Natural killer cell (primary cell): Measurements from ENCODE around the gene CPSF4L. TPM values are rescaled to one million over a fixed set of nuclear protein-coding genes. Genes with fewer than 3 reads are reported as not detected.

Experiments
- ATAC-seq, 3 donors: fragments of 150-1000 bp in 2 of 3; fragments of 200-7000 bp in 1 of 3; cut with Tn5 transposase; 1 replicate in 1 of 3; 2 replicates in 2 of 3; pipeline ENCODE4 v1.10.0; 2021; ENCODE audit warnings: mild to moderate bottlenecking in 2 of 3, moderate library complexity in 2 of 3
- DNase-seq, 2 donors: peaks; one replicate each; pipeline versions ENCODE4 v3.0.0 to v3.0.0-alpha.2; 2013 to 2021; ENCODE audit warnings: mixed read lengths in 1 of 2
- H3K27ac ChIP-seq: one replicate; pipeline ENCODE4 v1.5.1; 2013; ENCODE audit warnings: mild to moderate bottlenecking, low read length
- H3K27me3 ChIP-seq: one replicate; pipeline ENCODE4 v1.6.1; 2013; ENCODE audit warnings: low read length; ENCODE audit not compliant: control insufficient read depth, insufficient read depth
- H3K36me3 ChIP-seq: one replicate; pipeline ENCODE4 v1.6.1; 2013; ENCODE audit warnings: low read length; ENCODE audit not compliant: control insufficient read depth, insufficient read depth
- H3K4me1 ChIP-seq: one replicate; pipeline ENCODE4 v1.6.1; 2013; ENCODE audit warnings: low read length; ENCODE audit not compliant: control insufficient read depth, insufficient read depth
- H3K4me3 ChIP-seq: one replicate; pipeline ENCODE4 v1.5.1; 2013; ENCODE audit warnings: low read length
- H3K9me3 ChIP-seq: one replicate; pipeline ENCODE4 v1.6.1; 2013; ENCODE audit warnings: low read length; ENCODE audit not compliant: control insufficient read depth, insufficient read depth
- H3K27ac Mint-ChIP-seq, 2 donors: one replicate each; pipeline ENCODE4 v1.8.0; 2022; ENCODE audit warnings: mild to moderate bottlenecking in 2 of 2, mixed read lengths in 2 of 2, moderate library complexity in 1 of 2
- H3K27me3 Mint-ChIP-seq, 2 donors: one replicate each; pipeline ENCODE4 v1.8.0; 2022; ENCODE audit warnings: low read depth in 2 of 2, mixed read lengths in 2 of 2
- H3K36me3 Mint-ChIP-seq: one replicate; pipeline ENCODE4 v1.8.0; 2022; ENCODE audit warnings: mixed read lengths
- H3K4me1 Mint-ChIP-seq, 2 donors: one replicate each; pipeline ENCODE4 v1.8.0; 2022; ENCODE audit warnings: mixed read lengths in 2 of 2
- H3K4me3 Mint-ChIP-seq: one replicate; pipeline ENCODE4 v1.8.0; 2022; ENCODE audit warnings: mild to moderate bottlenecking, moderate library complexity, mixed read lengths
- H3K9me3 Mint-ChIP-seq, 2 donors: one replicate each; pipeline ENCODE4 v1.8.0; 2022; ENCODE audit warnings: mixed read lengths in 2 of 2
- CTCF ChIP-seq: fragments of 200-600 bp; IDR thresholded peaks from one replicate; pipeline ENCODE4 v1.8.0; 2022; ENCODE audit warnings: antibody characterized with exemption
- WGBS: methylation state at CpG from one replicate; pipeline ENCODE4 v1.1.7; 2013; ENCODE audit warnings: missing lambda C conversion rate; ENCODE audit not compliant: insufficient coverage; 5-methylcytosine and 5-hydroxymethylcytosine counted together
- intact Hi-C: fragments of 100-400 bp; cut with micrococcal nuclease; formaldehyde crosslinking; loops from one replicate; pipeline ENCODE4 v1.14.2; 2022
- total RNA-seq, 4 donors: library from RNA; stranded (reverse); fragments of 120-200 nt in 1 of 4; gene quantifications; one replicate each; pipeline versions ENCODE4 v1.2.3 to v1.2.4, GENCODE V29; 2013 to 2022

The CPSF4L gene
- total RNA-seq, 3 donors from 2014 or later (not counting 1 experiment from before 2014, with no cell fraction given): not detected

GRCh38 chr17:73255671-73256181 is 6.0 kb downstream of the CPSF4L start:
- Histone ChIP-seq H3K9me3 (no peaks in the 10 kb centered on the region), H3K4me3 (no peak overlapping the region), H3K27ac (no peak overlapping the region), H3K27me3 (no peaks in the 10 kb centered on the region), H3K4me1 (no peaks in the 10 kb centered on the region), H3K36me3 (no peaks in the 10 kb centered on the region)
- intact Hi-C loops: loop anchor here (1.0 kb wide), 1 partner anchor 115 kb away; no protein-coding TSS in a partner anchor
- Mint-ChIP-seq H3K27ac (no peak overlapping the region), H3K4me1 (peaks cover 0 to 5% of the 10 kb centered on the region in 2 donors), H3K9me3 (no peaks in the 10 kb centered on the region), H3K27me3 (peaks cover 0 to 3% of the 10 kb centered on the region in 2 donors), H3K4me3 (no peak overlapping the region), H3K36me3 (no peaks in the 10 kb centered on the region)
- peak; percentile 54 to 76 for DNase-seq
- WGBS: 11% methylated on average over 8 of the region's 8 CpGs
- ATAC-seq: peak; percentile 65 to 77 (median 67)
- peak; percentile 99 for TF ChIP-seq CTCF

GRCh38 chr17:73251871-73252270 is 9.8 kb downstream of the CPSF4L start:
- H3K36me3 Mint-ChIP-seq: no peaks in the 10 kb centered on the region

GRCh38 chr17:73250851-73251640 is 10.6 kb downstream of the CPSF4L start:
- H3K36me3 ChIP-seq: no peaks in the 10 kb centered on the region
- intact Hi-C loops: no loop called here
- H3K4me1 ChIP-seq: no peaks in the 10 kb centered on the region
- 91% methylated on average over 10 of the region's 10 CpGs for WGBS
- no peak for TF ChIP-seq CTCF
- no peaks in the 10 kb centered on the region for H3K9me3 ChIP-seq
- no peak for ATAC-seq
- no peak overlapping the region for H3K27ac ChIP-seq
- no peaks in the 10 kb centered on the region for H3K9me3 Mint-ChIP-seq
- H3K4me3 ChIP-seq: no peak overlapping the region
- no peak overlapping the region for H3K4me3 Mint-ChIP-seq
- DNase-seq: no peak
- no peaks in the 10 kb centered on the region for H3K36me3 Mint-ChIP-seq
- no peak overlapping the region for H3K27ac Mint-ChIP-seq
- no peaks in the 10 kb centered on the region for H3K27me3 ChIP-seq
- H3K27me3 Mint-ChIP-seq: peaks cover 0 to 3% of the 10 kb centered on the region in 2 donors
- H3K4me1 Mint-ChIP-seq: peaks cover 0 to 5% of the 10 kb centered on the region in 2 donors

More at GRCh38 chr17:73251871-73252270, 9.8 kb downstream of the CPSF4L start:
- no peaks in the 10 kb centered on the region for H3K27me3 ChIP-seq
- TF ChIP-seq CTCF: no peak
- no peak overlapping the region for H3K4me3 ChIP-seq
- intact Hi-C loops: no loop called here
- no peaks in the 10 kb centered on the region for H3K9me3 ChIP-seq
- Mint-ChIP-seq H3K27me3 (peaks cover 0 to 3% of the 10 kb centered on the region in 2 donors), H3K9me3 (no peaks in the 10 kb centered on the region), H3K27ac (no peak overlapping the region), H3K4me1 (peaks cover 0 to 5% of the 10 kb centered on the region in 2 donors), H3K4me3 (no peak overlapping the region)
- ATAC-seq (no peak), DNase-seq (no peak)
- 83% methylated on average over 6 of the region's 8 CpGs for WGBS
- H3K4me1 ChIP-seq: no peaks in the 10 kb centered on the region
- H3K27ac ChIP-seq: no peak overlapping the region
- no peaks in the 10 kb centered on the region for H3K36me3 ChIP-seq
